ENCODE results near the gene CLEC3B. TPM values are rescaled to one million over a fixed set of nuclear protein-coding genes. Genes with fewer than 3 reads are reported as not detected.

Gene CLEC3B
- total and polyA plus RNA-seq, 2 of the 8 experiments (the other 6 are each of a cell fraction or from before 2014, with no cell fraction given): 0.32 TPM; not detected in 1

DNA sequence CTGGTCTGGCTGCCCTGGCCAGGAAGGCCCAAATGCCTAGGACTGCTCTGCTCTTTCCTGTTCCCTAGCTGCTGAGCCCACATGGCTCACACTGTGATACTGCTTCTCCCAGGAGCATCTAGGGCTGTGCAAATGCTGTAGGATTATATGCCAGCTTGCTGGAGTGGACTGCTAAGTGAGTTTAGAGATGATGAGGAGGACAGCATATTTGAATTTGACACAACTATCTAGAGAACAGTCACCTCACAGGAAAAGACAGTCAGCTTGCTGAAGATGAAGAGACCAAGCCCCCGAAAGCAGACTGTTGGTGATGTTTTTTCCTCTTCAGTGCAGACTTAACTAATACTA is 39.2 kb downstream of the CLEC3B start (continued):
- no peak for TF ChIP-seq RNF2 (IDR thresholded peaks at IDR 0.05; ENCODE audit: borderline replicate concordance, low read depth, low read length, missing control alignments, poor library complexity, severe bottlenecking)
